IMR-90 (cell line): Measurements from ENCODE around the gene VPS11. TPM values are rescaled to one million over a fixed set of nuclear protein-coding genes. Genes with fewer than 3 reads are reported as not detected.
A peak's percentile ranks its signal among the peaks of the same experiment; 100 is the strongest.

ENCODE experiments used
- ATAC-seq: fragments of 200-7000 bp; cut with Tn5 transposase; 2 replicates; pipeline ENCODE4 v1.9.1; 2020; ENCODE audit warnings: low read depth, mild to moderate bottlenecking, moderate library complexity
- BruUV-seq: library from RNA; stranded (reverse); fragments of 400-500 nt; replicated peaks from 2 replicates; lab custom pipeline; 2021; lab: Mats Ljungman, UMichigan
- CTCF ChIA-PET: fragments of 300-600 bp; formaldehyde crosslinking; extraction: SDS; loops from one replicate; lab custom pipeline; 2021; ENCODE audit warnings: antibody characterized with exemption; lab: Yijun Ruan, JAX
- POLR2A ChIA-PET: fragments of 300-600 bp; sonication (Branson Sonifier 250); formaldehyde crosslinking; loops from one replicate; lab custom pipeline; 2022; ENCODE audit warnings: antibody characterized with exemption; ENCODE audit not compliant: unreplicated experiment; lab: Charles Lee
- DNase-seq: peaks from one replicate; pipeline ENCODE4 v3.0.0; 2013
- H2AFZ ChIP-seq: replicated peaks from 2 replicates; pipeline ENCODE3; 2013; ENCODE audit warnings: low read length, mild to moderate bottlenecking; ENCODE audit not compliant: poor library complexity
- H2AK5ac ChIP-seq: 2 replicates; pipeline ENCODE4 v1.6.1; 2013; ENCODE audit warnings: low read depth, low read length, inconsistent platforms
- H2AK9ac ChIP-seq: replicated peaks from 2 replicates; pipeline ENCODE3; 2013; ENCODE audit warnings: mild to moderate bottlenecking, low read depth, low read length, moderate library complexity; ENCODE audit not compliant: poor library complexity
- H2BK120ac ChIP-seq: 2 replicates; pipeline ENCODE4 v1.6.1; 2013; ENCODE audit warnings: low read depth, low read length, inconsistent platforms
- H2BK15ac ChIP-seq: 3 replicates; pipeline ENCODE4 v1.6.1; 2013; ENCODE audit warnings: low read depth, low read length, inconsistent platforms
- H2BK20ac ChIP-seq: 2 replicates; pipeline ENCODE4 v1.6.1; 2013; ENCODE audit warnings: low read depth, mild to moderate bottlenecking, inconsistent platforms, low read length, moderate library complexity
- H2BK5ac ChIP-seq: 2 replicates; pipeline ENCODE4 v1.6.1; 2013; ENCODE audit warnings: mild to moderate bottlenecking, low read depth, low read length, inconsistent platforms; ENCODE audit not compliant: poor library complexity, severe bottlenecking
- H3K14ac ChIP-seq: replicated peaks from 2 replicates; pipeline ENCODE4 v1.6.1; 2013; ENCODE audit warnings: low read depth, low read length, inconsistent platforms
- H3K18ac ChIP-seq: 2 replicates; pipeline ENCODE4 v1.6.1; 2013; ENCODE audit warnings: low read depth, low read length, control low read depth
- H3K23ac ChIP-seq: 2 replicates; pipeline ENCODE4 v1.6.1; 2013; ENCODE audit warnings: low read depth, low read length, inconsistent platforms
- H3K27ac ChIP-seq: 2 replicates; pipeline ENCODE4 v1.5.1; 2013; ENCODE audit warnings: mild to moderate bottlenecking, control low read depth, low read length; ENCODE audit not compliant: insufficient read depth
- H3K27me3 ChIP-seq: 2 replicates; pipeline ENCODE4 v1.6.1; 2013; ENCODE audit warnings: low read length; ENCODE audit not compliant: control insufficient read depth, insufficient read depth
- H3K36me3 ChIP-seq: 2 replicates; pipeline ENCODE4 v1.6.1; 2013; ENCODE audit warnings: low read length, mixed read lengths; ENCODE audit not compliant: control insufficient read depth, insufficient read depth
- H3K4ac ChIP-seq: 2 replicates; pipeline ENCODE4 v1.6.1; 2013; ENCODE audit warnings: low read depth, low read length, inconsistent platforms
- H3K4me1 ChIP-seq: 2 replicates; pipeline ENCODE4 v1.6.1; 2013; ENCODE audit warnings: low read length, mixed read lengths; ENCODE audit not compliant: control insufficient read depth, insufficient read depth
- H3K4me2 ChIP-seq: 2 replicates; pipeline ENCODE4 v1.6.1; 2013; ENCODE audit warnings: low read depth, mild to moderate bottlenecking, control low read depth, low read length, moderate library complexity
- H3K4me3 ChIP-seq: 2 replicates; pipeline ENCODE4 v1.5.1; 2013; ENCODE audit warnings: low read depth, mild to moderate bottlenecking, control low read depth, low read length, moderate library complexity; ENCODE audit not compliant: insufficient read depth
- H3K56ac ChIP-seq: 2 replicates; pipeline ENCODE4 v1.6.1; 2013; ENCODE audit warnings: low read length, inconsistent platforms; ENCODE audit not compliant: insufficient read depth; ENCODE audit errors: extremely low read depth
- H3K79me1 ChIP-seq, 2 experiments: 2 replicates each; pipeline ENCODE4 v1.6.1; 2013; ENCODE audit warnings: low read length in 2 of 2, inconsistent platforms in 1 of 2, low read depth in 1 of 2
- H3K9ac ChIP-seq: 2 replicates; pipeline ENCODE4 v1.6.1; 2013; ENCODE audit warnings: low read depth, low read length, control low read depth
- H3K9me1 ChIP-seq: 2 replicates; pipeline ENCODE4 v1.6.1; 2013; ENCODE audit warnings: low read length, inconsistent platforms; ENCODE audit not compliant: insufficient read depth
- H3K9me3 ChIP-seq: 2 replicates; pipeline ENCODE4 v1.6.1; 2013; ENCODE audit warnings: low read length; ENCODE audit not compliant: control insufficient read depth, insufficient read depth
- H4K20me1 ChIP-seq: 2 replicates; pipeline ENCODE4 v1.6.1; 2013; ENCODE audit warnings: low read length, inconsistent platforms; ENCODE audit not compliant: insufficient read depth
- H4K5ac ChIP-seq: 2 replicates; pipeline ENCODE4 v1.6.1; 2013; ENCODE audit warnings: mild to moderate bottlenecking, low read depth, low read length, control low read depth
- H4K8ac ChIP-seq, 2 experiments: 2 replicates each; pipeline ENCODE4 v1.6.1; 2013; ENCODE audit warnings: low read depth in 2 of 2, low read length in 2 of 2, control low read depth in 1 of 2, inconsistent platforms in 1 of 2
- H4K91ac ChIP-seq: 2 replicates; pipeline ENCODE4 v1.6.1; 2013; ENCODE audit warnings: low read depth, low read length, inconsistent platforms; ENCODE audit not compliant: insufficient read depth
- CEBPB ChIP-seq: IDR thresholded peaks from 2 replicates; pipeline ENCODE4 v1.6.1; 2012; ENCODE audit warnings: low read depth, low read length, improper control_type of control experiment
- CHD1 ChIP-seq: IDR thresholded peaks from 2 replicates; pipeline ENCODE4 v1.6.1; 2012; ENCODE audit warnings: low read depth, low read length, improper control_type of control experiment
- ELK1 ChIP-seq: fragments of 150-350 bp; IDR thresholded peaks from 2 replicates; pipeline ENCODE4 v1.6.1; 2016; ENCODE audit warnings: low read depth, mild to moderate bottlenecking, low read length, moderate library complexity, borderline replicate concordance
- MAZ ChIP-seq: IDR thresholded peaks from 2 replicates; pipeline ENCODE4 v1.6.1; 2012; ENCODE audit warnings: low read depth, mild to moderate bottlenecking, low read length, improper control_type of control experiment, moderate library complexity, borderline replicate concordance
- MXI1 ChIP-seq: IDR thresholded peaks from 2 replicates; pipeline ENCODE4 v1.6.1; 2012; ENCODE audit warnings: low read depth, mild to moderate bottlenecking, low read length, moderate library complexity, borderline replicate concordance
- NFE2L2 ChIP-seq: fragments of 150-350 bp; IDR thresholded peaks from 2 replicates; pipeline ENCODE4 v1.6.1; 2016; ENCODE audit warnings: low read depth, mild to moderate bottlenecking, low read length
- POLR2A ChIP-seq: IDR thresholded peaks from 2 replicates; pipeline ENCODE4 v1.6.1; 2012; ENCODE audit warnings: mild to moderate bottlenecking, low read depth, low read length
- RAD21 ChIP-seq: IDR thresholded peaks from 2 replicates; pipeline ENCODE4 v1.6.1; 2012; ENCODE audit warnings: low read length, improper control_type of control experiment
- RCOR1 ChIP-seq: IDR thresholded peaks from 2 replicates; pipeline ENCODE4 v1.6.1; 2012; ENCODE audit warnings: mild to moderate bottlenecking, low read length, improper control_type of control experiment; ENCODE audit not compliant: insufficient replicate concordance
- WGBS, 2 experiments: methylation state at CpG; one replicate each; pipeline versions ENCODE4 v1.1.5 to v1.1.7; 2013; ENCODE audit warnings: missing lambda C conversion rate in 2 of 2; ENCODE audit not compliant: insufficient read length in 1 of 2; ENCODE audit errors: extremely low coverage in 2 of 2; 5-methylcytosine and 5-hydroxymethylcytosine counted together
- dilution Hi-C: fragments of 300-500 bp; cut with HindIII; formaldehyde crosslinking; loops from one replicate; pipeline ENCODE4 v1.14.3; 2018; ENCODE audit warnings: low sequenced_read_pairs; ENCODE audit not compliant: unreplicated experiment
- in situ Hi-C: fragments of 300-500 bp; cut with MboI; formaldehyde crosslinking; loops from 3 replicates; pipeline ENCODE4 v1.14.3; 2019; ENCODE audit warnings: low sequenced_read_pairs, inconsistent platforms, mixed read lengths
- intact Hi-C: fragments of 100-400 bp; cut with micrococcal nuclease; formaldehyde crosslinking; loops from 2 replicates; pipeline ENCODE4 v1.10.0; 2022
- polyA plus RNA-seq, 3 experiments: library from polyadenylated mRNA; depleted of rRNA; stranded (reverse); fragments of >200 nt; gene quantifications; 2 replicates each; pipeline ENCODE4 v1.2.3, GENCODE V29; 2012; ENCODE audit warnings: low replicate concordance in 1 of 3
- total RNA-seq: library from RNA; depleted of rRNA; stranded (reverse); fragments of >200 nt; gene quantifications from 2 replicates; pipeline ENCODE4 v1.2.3, GENCODE V29; 2012
- TF ChIP-seq, protein P1 (sequence below): fragments of 150-350 bp; IDR thresholded peaks from 2 replicates; pipeline ENCODE4 v1.6.1; 2017; ENCODE audit warnings: mild to moderate bottlenecking, antibody characterized with exemption, low read length, low read depth

The VPS11 gene
- total and polyA plus RNA-seq, 2 of the 4 experiments (the other 2 are of a cell fraction): 19.7 to 30.5 TPM

DNA sequence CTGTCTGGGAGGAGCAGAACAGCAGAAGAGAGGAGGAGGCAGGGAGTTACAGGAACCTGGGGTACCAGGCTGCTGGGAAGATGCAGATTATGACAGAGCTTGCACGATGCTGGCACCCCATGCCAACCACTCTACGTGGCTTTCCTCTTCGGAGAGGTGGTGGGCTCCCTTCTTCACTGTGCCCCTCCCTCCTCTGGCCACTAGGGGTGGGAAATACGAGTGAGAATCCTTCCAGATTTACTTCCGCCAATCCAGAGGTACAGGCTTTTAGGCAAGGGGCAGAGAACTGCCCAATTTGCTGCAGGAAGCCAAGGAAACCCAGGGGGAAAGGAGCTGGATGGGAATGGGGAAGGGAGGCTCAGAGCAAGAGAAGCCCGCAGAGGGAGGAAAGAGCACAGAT is 22.9 kb upstream of the VPS11 start:
- BruUV-seq: TSS peak; percentile 87
- in situ Hi-C loops: no loop called here
- DNase-seq: no peak

More for the DNA sequence above, 22.9 kb upstream of the VPS11 start:
- no peak overlapping the region for H2AK9ac ChIP-seq
- no peaks in the 10 kb centered on the region for H3K79me1 ChIP-seq
- no peak overlapping the region for H4K5ac ChIP-seq
- H3K27me3 ChIP-seq: no peaks in the 10 kb centered on the region
- no peak; the same call in 1 of the 2 replicates for ATAC-seq
- H3K27ac ChIP-seq: no peak overlapping the region
- ChIA-PET CTCF (no interaction called here), POLR2A (interaction anchor here (0.6 kb wide), 1 partner anchor 10 kb away, joined by 8 read pairs; no protein-coding TSS in a partner anchor)
- no peak overlapping the region for H2BK5ac ChIP-seq
- intact Hi-C loops: no loop called here
- no peak overlapping the region for H2AFZ ChIP-seq
- H4K20me1 ChIP-seq: no peaks in the 10 kb centered on the region; the same call in 1 of the 2 replicates
- H2AK5ac ChIP-seq: no peak overlapping the region
- no peaks in the 10 kb centered on the region for H3K9me1 ChIP-seq
- H3K4me1 ChIP-seq: no peaks in the 10 kb centered on the region
- no peak overlapping the region for H3K23ac ChIP-seq
- H3K18ac ChIP-seq: no peak overlapping the region
- H3K56ac ChIP-seq: no peak overlapping the region
- dilution Hi-C loops: no loop called here
- no peak overlapping the region for H3K4ac ChIP-seq
- TF ChIP-seq CEBPB: no peak
- no peak for TF ChIP-seq RAD21
- TF ChIP-seq NFE2L2: no peak
- TF ChIP-seq ELK1: no peak
- no peak for TF ChIP-seq RCOR1
- no peak for TF ChIP-seq MXI1
- no peak for TF ChIP-seq POLR2A
- TF ChIP-seq MAZ: no peak
- no peak for TF ChIP-seq CHD1
- TF ChIP-seq, protein P1, sequence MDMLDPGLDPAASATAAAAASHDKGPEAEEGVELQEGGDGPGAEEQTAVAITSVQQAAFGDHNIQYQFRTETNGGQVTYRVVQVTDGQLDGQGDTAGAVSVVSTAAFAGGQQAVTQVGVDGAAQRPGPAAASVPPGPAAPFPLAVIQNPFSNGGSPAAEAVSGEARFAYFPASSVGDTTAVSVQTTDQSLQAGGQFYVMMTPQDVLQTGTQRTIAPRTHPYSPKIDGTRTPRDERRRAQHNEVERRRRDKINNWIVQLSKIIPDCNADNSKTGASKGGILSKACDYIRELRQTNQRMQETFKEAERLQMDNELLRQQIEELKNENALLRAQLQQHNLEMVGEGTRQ: no peak
- no peaks in the 10 kb centered on the region for H3K9me3 ChIP-seq
- H2BK120ac ChIP-seq: no peak overlapping the region
- peaks cover 44% of the 10 kb centered on the region for H3K36me3 ChIP-seq
- H4K8ac ChIP-seq: no peak overlapping the region
- no peak overlapping the region for H4K91ac ChIP-seq
- no peak overlapping the region for H3K4me3 ChIP-seq
- 88% methylated on average over 1 of the region's 6 CpGs; no CpG with 5 or more reads in 1 of the 2 experiments for WGBS, 2 experiments
- no peak overlapping the region for H2BK15ac ChIP-seq
- no peak overlapping the region for H3K4me2 ChIP-seq
- H3K14ac ChIP-seq: no peak overlapping the region
- no peak overlapping the region for H3K9ac ChIP-seq
- H2BK20ac ChIP-seq: no peak overlapping the region
